Measurements from ENCODE around the gene REEP1.

REEP1 gene

GRCh38 chr2:86227685-86228084, 109.7 kb downstream of the REEP1 start:
- no peak overlapping the region for H3K27ac ChIP-seq (ENCODE audit: extremely low read depth, low read depth, low read length)
- H3K36me3 ChIP-seq (ENCODE audit: control insufficient read depth in 2 of 2, insufficient read depth in 1 of 2, low read length in 2 of 2): no peaks in the 10 kb centered on the region
- no peak overlapping the region for H3K4me3 ChIP-seq (ENCODE audit: low read depth, low read length)
- ChIA-PET POLR2A (no interaction called here), CTCF (interaction anchor here (1.0 kb wide), 1 partner anchor 147 kb away, joined by 3 read pairs; no protein-coding TSS in a partner anchor)
- TF ChIP-seq ZNF48 (tag by site-specific recombination; IDR thresholded peaks at IDR 0.05) (no peak), MEIS1 (CRISPR knock-in tag; IDR thresholded peaks at IDR 0.05; ENCODE audit: borderline replicate concordance) (no peak), ZNF518A (tag by site-specific recombination; conservative IDR thresholded peaks at IDR 0.05; ENCODE audit: low read depth) (no peak), ZXDB (tag by site-specific recombination; IDR thresholded peaks at IDR 0.05) (no peak), OSR2 (tag by site-specific recombination; IDR thresholded peaks at IDR 0.05) (no peak), ZNF2 (tag by site-specific recombination; IDR thresholded peaks at IDR 0.05) (no peak), EGR2 (tag by site-specific recombination; IDR thresholded peaks at IDR 0.05; ENCODE audit: low read depth) (no peak), ZSCAN5A (tag by site-specific recombination; IDR thresholded peaks at IDR 0.05) (no peak), ZNF791 (tag by site-specific recombination; IDR thresholded peaks at IDR 0.05) (no peak), ZNF404 (tag by site-specific recombination; IDR thresholded peaks at IDR 0.05) (no peak), ZNF223 (tag by site-specific recombination; IDR thresholded peaks at IDR 0.05) (no peak), ZNF132 (tag by site-specific recombination; IDR thresholded peaks at IDR 0.05; ENCODE audit: borderline replicate concordance) (no peak), ZNF292 (tag by site-specific recombination; IDR thresholded peaks at IDR 0.05; ENCODE audit: borderline replicate concordance, low read depth) (no peak)
- no peaks in the 10 kb centered on the region for H3K4me1 ChIP-seq (ENCODE audit: control insufficient read depth, insufficient read depth, low read length)
- H3K9me3 ChIP-seq (ENCODE audit: control insufficient read depth, insufficient read depth, low read depth, low read length): no peaks in the 10 kb centered on the region

GRCh38 chr2:86226636-86227520, 110.5 kb downstream of the REEP1 start:
- Histone ChIP-seq H3K4me1 (ENCODE audit: control insufficient read depth, insufficient read depth, low read length) (no peaks in the 10 kb centered on the region), H3K27ac (ENCODE audit: extremely low read depth, low read depth, low read length) (no peak overlapping the region), H3K4me3 (ENCODE audit: low read depth, low read length) (no peak overlapping the region), H3K36me3 (ENCODE audit: control insufficient read depth in 2 of 2, insufficient read depth in 1 of 2, low read length in 2 of 2) (no peaks in the 10 kb centered on the region), H3K9me3 (ENCODE audit: control insufficient read depth, insufficient read depth, low read depth, low read length) (no peaks in the 10 kb centered on the region)
- TF ChIP-seq ZNF19 (tag by site-specific recombination; IDR thresholded peaks at IDR 0.05; ENCODE audit: low read depth) (no peak), REPIN1 (tag by site-specific recombination; IDR thresholded peaks at IDR 0.05; ENCODE audit: low read depth) (no peak), MEIS1 (CRISPR knock-in tag; IDR thresholded peaks at IDR 0.05; ENCODE audit: borderline replicate concordance) (no peak)
- POLR2A ChIA-PET: no interaction called here
- CTCF ChIA-PET: interaction anchor here (0.6 to 1.0 kb wide), 4 partner anchors 21 to 423 kb away, joined by 3 to 4 read pairs (median 4); no protein-coding TSS in a partner anchor

Measured in HEK293 (cell line).